ENCODE results near the gene MT3. TPM values are rescaled to one million over a fixed set of nuclear protein-coding genes. Genes with fewer than 3 reads are reported as not detected.

MT3 gene
- total and polyA plus RNA-seq, 2 of the 13 experiments (the other 11 are each of a cell fraction or from before 2014, with no cell fraction given), result not detected

DNA sequence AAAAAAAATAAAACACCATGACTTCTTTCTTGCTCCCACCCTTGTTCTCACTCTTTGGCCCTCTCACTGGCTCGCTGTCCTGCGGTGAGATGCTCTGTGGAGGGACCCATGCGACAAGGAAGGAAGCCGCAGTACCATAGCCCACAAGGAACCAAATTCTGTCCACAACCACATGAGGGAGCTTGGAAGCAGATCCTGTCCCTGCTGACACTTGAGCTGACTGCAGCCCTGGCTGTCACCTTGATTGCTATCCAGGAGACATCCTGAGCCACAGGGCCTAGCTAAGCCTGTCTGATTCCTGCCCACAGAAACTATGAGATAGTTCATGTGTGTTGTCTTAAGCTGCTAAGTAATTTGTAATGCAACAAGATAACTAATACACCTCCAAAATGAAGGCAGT, 14.3 kb downstream of the MT3 start (continued):
- TF ChIP-seq ZNF17 (CRISPR knock-in tag; IDR thresholded peaks at IDR 0.05) (no peak), AKNA (CRISPR knock-in tag; IDR thresholded peaks at IDR 0.05; ENCODE audit: borderline replicate concordance) (no peak), HOXA3 (CRISPR knock-in tag; IDR thresholded peaks at IDR 0.05) (no peak), ZNF333 (CRISPR knock-in tag; IDR thresholded peaks at IDR 0.05; ENCODE audit: borderline replicate concordance) (peak; percentile 39; the same call in 1 of the 2 replicates), HNF1B (CRISPR knock-in tag; IDR thresholded peaks at IDR 0.05) (no peak), HMG20A (CRISPR knock-in tag; IDR thresholded peaks at IDR 0.05; ENCODE audit: borderline replicate concordance) (no peak; the same call in 1 of the 2 replicates), ZNF589 (CRISPR knock-in tag; conservative IDR thresholded peaks at IDR 0.05) (no peak), ZNF12 (CRISPR knock-in tag; IDR thresholded peaks at IDR 0.05) (peak; percentile 77; the same call in 1 of the 2 replicates), MATR3 (CRISPR knock-in tag; IDR thresholded peaks at IDR 0.05) (no peak), GATAD1 (CRISPR knock-in tag; IDR thresholded peaks at IDR 0.05) (peak; percentile 48), GABPA (IDR thresholded peaks at IDR 0.05; ENCODE audit: low read depth, low read length) (no peak), GABPA (CRISPR knock-in tag; IDR thresholded peaks at IDR 0.05; ENCODE audit: low read depth) (no peak)
- TF ChIP-seq, protein P1, sequence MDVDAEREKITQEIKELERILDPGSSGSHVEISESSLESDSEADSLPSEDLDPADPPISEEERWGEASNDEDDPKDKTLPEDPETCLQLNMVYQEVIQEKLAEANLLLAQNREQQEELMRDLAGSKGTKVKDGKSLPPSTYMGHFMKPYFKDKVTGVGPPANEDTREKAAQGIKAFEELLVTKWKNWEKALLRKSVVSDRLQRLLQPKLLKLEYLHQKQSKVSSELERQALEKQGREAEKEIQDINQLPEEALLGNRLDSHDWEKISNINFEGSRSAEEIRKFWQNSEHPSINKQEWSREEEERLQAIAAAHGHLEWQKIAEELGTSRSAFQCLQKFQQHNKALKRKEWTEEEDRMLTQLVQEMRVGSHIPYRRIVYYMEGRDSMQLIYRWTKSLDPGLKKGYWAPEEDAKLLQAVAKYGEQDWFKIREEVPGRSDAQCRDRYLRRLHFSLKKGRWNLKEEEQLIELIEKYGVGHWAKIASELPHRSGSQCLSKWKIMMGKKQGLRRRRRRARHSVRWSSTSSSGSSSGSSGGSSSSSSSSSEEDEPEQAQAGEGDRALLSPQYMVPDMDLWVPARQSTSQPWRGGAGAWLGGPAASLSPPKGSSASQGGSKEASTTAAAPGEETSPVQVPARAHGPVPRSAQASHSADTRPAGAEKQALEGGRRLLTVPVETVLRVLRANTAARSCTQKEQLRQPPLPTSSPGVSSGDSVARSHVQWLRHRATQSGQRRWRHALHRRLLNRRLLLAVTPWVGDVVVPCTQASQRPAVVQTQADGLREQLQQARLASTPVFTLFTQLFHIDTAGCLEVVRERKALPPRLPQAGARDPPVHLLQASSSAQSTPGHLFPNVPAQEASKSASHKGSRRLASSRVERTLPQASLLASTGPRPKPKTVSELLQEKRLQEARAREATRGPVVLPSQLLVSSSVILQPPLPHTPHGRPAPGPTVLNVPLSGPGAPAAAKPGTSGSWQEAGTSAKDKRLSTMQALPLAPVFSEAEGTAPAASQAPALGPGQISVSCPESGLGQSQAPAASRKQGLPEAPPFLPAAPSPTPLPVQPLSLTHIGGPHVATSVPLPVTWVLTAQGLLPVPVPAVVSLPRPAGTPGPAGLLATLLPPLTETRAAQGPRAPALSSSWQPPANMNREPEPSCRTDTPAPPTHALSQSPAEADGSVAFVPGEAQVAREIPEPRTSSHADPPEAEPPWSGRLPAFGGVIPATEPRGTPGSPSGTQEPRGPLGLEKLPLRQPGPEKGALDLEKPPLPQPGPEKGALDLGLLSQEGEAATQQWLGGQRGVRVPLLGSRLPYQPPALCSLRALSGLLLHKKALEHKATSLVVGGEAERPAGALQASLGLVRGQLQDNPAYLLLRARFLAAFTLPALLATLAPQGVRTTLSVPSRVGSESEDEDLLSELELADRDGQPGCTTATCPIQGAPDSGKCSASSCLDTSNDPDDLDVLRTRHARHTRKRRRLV (CRISPR knock-in tag; IDR thresholded peaks at IDR 0.05), result no peak
- TF ChIP-seq, protein P2, sequence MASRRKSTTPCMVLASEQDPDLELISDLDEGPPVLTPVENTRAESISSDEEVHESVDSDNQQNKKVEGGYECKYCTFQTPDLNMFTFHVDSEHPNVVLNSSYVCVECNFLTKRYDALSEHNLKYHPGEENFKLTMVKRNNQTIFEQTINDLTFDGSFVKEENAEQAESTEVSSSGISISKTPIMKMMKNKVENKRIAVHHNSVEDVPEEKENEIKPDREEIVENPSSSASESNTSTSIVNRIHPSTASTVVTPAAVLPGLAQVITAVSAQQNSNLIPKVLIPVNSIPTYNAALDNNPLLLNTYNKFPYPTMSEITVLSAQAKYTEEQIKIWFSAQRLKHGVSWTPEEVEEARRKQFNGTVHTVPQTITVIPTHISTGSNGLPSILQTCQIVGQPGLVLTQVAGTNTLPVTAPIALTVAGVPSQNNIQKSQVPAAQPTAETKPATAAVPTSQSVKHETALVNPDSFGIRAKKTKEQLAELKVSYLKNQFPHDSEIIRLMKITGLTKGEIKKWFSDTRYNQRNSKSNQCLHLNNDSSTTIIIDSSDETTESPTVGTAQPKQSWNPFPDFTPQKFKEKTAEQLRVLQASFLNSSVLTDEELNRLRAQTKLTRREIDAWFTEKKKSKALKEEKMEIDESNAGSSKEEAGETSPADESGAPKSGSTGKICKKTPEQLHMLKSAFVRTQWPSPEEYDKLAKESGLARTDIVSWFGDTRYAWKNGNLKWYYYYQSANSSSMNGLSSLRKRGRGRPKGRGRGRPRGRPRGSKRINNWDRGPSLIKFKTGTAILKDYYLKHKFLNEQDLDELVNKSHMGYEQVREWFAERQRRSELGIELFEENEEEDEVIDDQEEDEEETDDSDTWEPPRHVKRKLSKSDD (CRISPR knock-in tag; IDR thresholded peaks at IDR 0.05; ENCODE audit: low read depth), result no peak
- TF ChIP-seq, protein P3, sequence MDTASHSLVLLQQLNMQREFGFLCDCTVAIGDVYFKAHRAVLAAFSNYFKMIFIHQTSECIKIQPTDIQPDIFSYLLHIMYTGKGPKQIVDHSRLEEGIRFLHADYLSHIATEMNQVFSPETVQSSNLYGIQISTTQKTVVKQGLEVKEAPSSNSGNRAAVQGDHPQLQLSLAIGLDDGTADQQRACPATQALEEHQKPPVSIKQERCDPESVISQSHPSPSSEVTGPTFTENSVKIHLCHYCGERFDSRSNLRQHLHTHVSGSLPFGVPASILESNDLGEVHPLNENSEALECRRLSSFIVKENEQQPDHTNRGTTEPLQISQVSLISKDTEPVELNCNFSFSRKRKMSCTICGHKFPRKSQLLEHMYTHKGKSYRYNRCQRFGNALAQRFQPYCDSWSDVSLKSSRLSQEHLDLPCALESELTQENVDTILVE (CRISPR knock-in tag; IDR thresholded peaks at IDR 0.05), result no peak

Measured in HepG2 (cell line).